Astrocyte (in vitro differentiated cells and primary cell): ENCODE data around the gene MYORG. TPM values are rescaled to one million over a fixed set of nuclear protein-coding genes. Genes with fewer than 3 reads are reported as not detected.

Source experiments
- DNase-seq: peaks from one replicate; pipeline ENCODE4 v3.0.0-alpha.2; 2010; ENCODE audit warnings: low read depth
- FAIRE-seq: peaks from 2 replicates; lab custom pipeline; 2011; peaks lifted over from hg19 to GRCh38; lab: Jason Lieb, UNC
- H2AFZ ChIP-seq: 2 replicates; pipeline ENCODE4 v1.6.0; 2012; ENCODE audit warnings: low read depth, low read length, inconsistent platforms
- H3K27ac ChIP-seq: 2 replicates; pipeline ENCODE4 v1.5.1; 2011; ENCODE audit warnings: low read depth, low read length, inconsistent platforms
- H3K27me3 ChIP-seq: 2 replicates; pipeline ENCODE4 v1.6.0; 2011; ENCODE audit warnings: low read length, inconsistent platforms; ENCODE audit not compliant: insufficient read depth
- H3K36me3 ChIP-seq: 2 replicates; pipeline ENCODE4 v1.5.1; 2011; ENCODE audit warnings: low read length, inconsistent platforms; ENCODE audit not compliant: insufficient read depth
- H3K4me1 ChIP-seq: 2 replicates; pipeline ENCODE4 v1.5.1; 2011; ENCODE audit warnings: low read length, inconsistent platforms; ENCODE audit not compliant: insufficient read depth
- H3K4me2 ChIP-seq: 2 replicates; pipeline ENCODE4 v1.6.0; 2012; ENCODE audit warnings: low read length, inconsistent platforms
- H3K4me3 ChIP-seq: 2 replicates; pipeline ENCODE4 v1.5.1; 2011; ENCODE audit warnings: low read depth, mild to moderate bottlenecking, low read length, inconsistent platforms; ENCODE audit not compliant: insufficient read depth
- H3K79me2 ChIP-seq: 2 replicates; pipeline ENCODE4 v1.6.0; 2012; ENCODE audit warnings: mild to moderate bottlenecking, low read length, inconsistent platforms; ENCODE audit not compliant: insufficient read depth
- H3K9ac ChIP-seq: 2 replicates; pipeline ENCODE4 v1.6.0; 2012; ENCODE audit warnings: mild to moderate bottlenecking, low read length, inconsistent platforms
- H3K9me3 ChIP-seq: 2 replicates; pipeline ENCODE4 v1.5.1; 2012; ENCODE audit warnings: low read depth, mild to moderate bottlenecking, low read length, inconsistent platforms; ENCODE audit not compliant: insufficient read depth
- H4K20me1 ChIP-seq: 2 replicates; pipeline ENCODE4 v1.6.0; 2012; ENCODE audit warnings: low read length, inconsistent platforms; ENCODE audit not compliant: insufficient read depth
- H3K27ac Mint-ChIP-seq: one replicate; pipeline ENCODE4 v1.8.0; 2021; ENCODE audit warnings: mild to moderate bottlenecking, mixed read lengths; ENCODE audit not compliant: unreplicated experiment
- H3K27me3 Mint-ChIP-seq: one replicate; pipeline ENCODE4 v1.8.0; 2021; ENCODE audit warnings: low read depth, mixed read lengths; ENCODE audit not compliant: unreplicated experiment
- H3K36me3 Mint-ChIP-seq: one replicate; pipeline ENCODE4 v1.8.0; 2021; ENCODE audit warnings: low read depth, mixed read lengths; ENCODE audit not compliant: unreplicated experiment
- H3K4me1 Mint-ChIP-seq: one replicate; pipeline ENCODE4 v1.8.0; 2021; ENCODE audit warnings: low read depth, mixed read lengths; ENCODE audit not compliant: unreplicated experiment
- H3K4me3 Mint-ChIP-seq: one replicate; pipeline ENCODE4 v1.8.0; 2021; ENCODE audit warnings: mild to moderate bottlenecking, moderate library complexity, mixed read lengths; ENCODE audit not compliant: unreplicated experiment
- H3K9me3 Mint-ChIP-seq: one replicate; pipeline ENCODE4 v1.8.0; 2021; ENCODE audit warnings: mild to moderate bottlenecking, mixed read lengths; ENCODE audit not compliant: unreplicated experiment
- EZH2 ChIP-seq: IDR thresholded peaks from 2 replicates; pipeline ENCODE4 v1.6.1; 2012; ENCODE audit warnings: mild to moderate bottlenecking, low read length, inconsistent platforms; ENCODE audit not compliant: insufficient read depth
- total RNA-seq: library from RNA; stranded (reverse); gene quantifications from 2 replicates; pipeline ENCODE4 v1.2.1, GENCODE V29; 2021
- TF ChIP-seq, protein P1 (sequence below): IDR thresholded peaks from 2 replicates; pipeline ENCODE4 v1.5.1; 2011; ENCODE audit warnings: low read depth, mild to moderate bottlenecking, inconsistent platforms, low read length, moderate library complexity; ENCODE audit not compliant: insufficient read depth

Gene MYORG
- total RNA-seq, 1 donor from 2014 or later = 6.9 TPM

DNA sequence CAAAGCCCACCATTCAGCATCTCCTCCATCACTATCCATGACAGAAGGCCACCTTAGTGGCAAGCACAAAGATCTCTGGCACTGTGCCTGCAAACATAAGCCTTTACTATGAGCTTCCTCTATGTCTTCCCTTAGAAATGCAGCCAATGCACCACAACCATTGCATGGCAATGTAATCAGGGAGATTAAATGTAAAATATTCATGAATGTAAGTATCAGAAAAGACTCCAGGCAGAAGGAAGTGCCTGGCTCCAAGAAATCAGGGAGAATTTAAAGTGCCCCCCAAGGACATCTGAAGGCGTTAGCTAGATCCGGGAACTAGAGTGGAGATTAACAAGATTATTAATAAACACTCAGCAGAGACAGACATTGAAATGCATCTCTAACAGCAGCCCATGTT is 32.5 kb upstream of the MYORG start:
- no peak overlapping the region for H3K27ac Mint-ChIP-seq
- peaks cover 12% of the 10 kb centered on the region for H3K4me1 Mint-ChIP-seq
- H3K4me2 ChIP-seq = no peak overlapping the region
- H2AFZ ChIP-seq = no peak overlapping the region
- H3K9me3 ChIP-seq = no peaks in the 10 kb centered on the region
- no peaks in the 10 kb centered on the region for H3K27me3 Mint-ChIP-seq
- H3K9me3 Mint-ChIP-seq = no peaks in the 10 kb centered on the region
- no peaks in the 10 kb centered on the region for H3K27me3 ChIP-seq
- H3K36me3 Mint-ChIP-seq = peaks cover 25% of the 10 kb centered on the region
- peaks cover 89% of the 10 kb centered on the region for H4K20me1 ChIP-seq
- FAIRE-seq (no peak), DNase-seq (no peak)
- no peak overlapping the region for H3K4me3 ChIP-seq
- H3K79me2 ChIP-seq = no peaks in the 10 kb centered on the region
- H3K9ac ChIP-seq = no peak overlapping the region
- H3K4me3 Mint-ChIP-seq = no peak overlapping the region
- TF ChIP-seq, protein P1, sequence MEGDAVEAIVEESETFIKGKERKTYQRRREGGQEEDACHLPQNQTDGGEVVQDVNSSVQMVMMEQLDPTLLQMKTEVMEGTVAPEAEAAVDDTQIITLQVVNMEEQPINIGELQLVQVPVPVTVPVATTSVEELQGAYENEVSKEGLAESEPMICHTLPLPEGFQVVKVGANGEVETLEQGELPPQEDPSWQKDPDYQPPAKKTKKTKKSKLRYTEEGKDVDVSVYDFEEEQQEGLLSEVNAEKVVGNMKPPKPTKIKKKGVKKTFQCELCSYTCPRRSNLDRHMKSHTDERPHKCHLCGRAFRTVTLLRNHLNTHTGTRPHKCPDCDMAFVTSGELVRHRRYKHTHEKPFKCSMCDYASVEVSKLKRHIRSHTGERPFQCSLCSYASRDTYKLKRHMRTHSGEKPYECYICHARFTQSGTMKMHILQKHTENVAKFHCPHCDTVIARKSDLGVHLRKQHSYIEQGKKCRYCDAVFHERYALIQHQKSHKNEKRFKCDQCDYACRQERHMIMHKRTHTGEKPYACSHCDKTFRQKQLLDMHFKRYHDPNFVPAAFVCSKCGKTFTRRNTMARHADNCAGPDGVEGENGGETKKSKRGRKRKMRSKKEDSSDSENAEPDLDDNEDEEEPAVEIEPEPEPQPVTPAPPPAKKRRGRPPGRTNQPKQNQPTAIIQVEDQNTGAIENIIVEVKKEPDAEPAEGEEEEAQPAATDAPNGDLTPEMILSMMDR = no peak
- TF ChIP-seq EZH2 = no peak
- peaks cover 10% of the 10 kb centered on the region for H3K4me1 ChIP-seq
- no peaks in the 10 kb centered on the region for H3K36me3 ChIP-seq
- no peak overlapping the region for H3K27ac ChIP-seq

DNA sequence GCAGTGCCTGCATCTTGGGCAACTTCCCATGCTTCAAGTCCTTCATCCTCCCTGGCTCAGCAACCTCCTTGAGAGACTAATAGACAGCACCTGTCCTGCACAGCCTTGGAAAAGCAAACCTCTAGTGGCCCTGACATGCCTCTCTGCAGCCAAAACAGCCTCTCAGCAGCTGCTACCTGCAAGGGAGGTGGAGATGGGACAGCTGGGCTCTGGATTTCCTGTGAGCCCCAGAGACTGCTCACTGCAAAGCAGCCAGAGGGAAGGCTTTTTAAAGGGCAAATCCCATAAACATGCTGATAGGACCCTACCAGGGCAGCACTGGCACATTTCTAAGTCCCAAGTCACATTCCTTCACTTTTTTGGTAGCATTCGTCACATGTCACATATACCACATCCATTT is 31.5 kb upstream of the MYORG start:
- TF ChIP-seq EZH2 = no peak
- TF ChIP-seq, protein P1 = no peak
- no peak for FAIRE-seq

DNA sequence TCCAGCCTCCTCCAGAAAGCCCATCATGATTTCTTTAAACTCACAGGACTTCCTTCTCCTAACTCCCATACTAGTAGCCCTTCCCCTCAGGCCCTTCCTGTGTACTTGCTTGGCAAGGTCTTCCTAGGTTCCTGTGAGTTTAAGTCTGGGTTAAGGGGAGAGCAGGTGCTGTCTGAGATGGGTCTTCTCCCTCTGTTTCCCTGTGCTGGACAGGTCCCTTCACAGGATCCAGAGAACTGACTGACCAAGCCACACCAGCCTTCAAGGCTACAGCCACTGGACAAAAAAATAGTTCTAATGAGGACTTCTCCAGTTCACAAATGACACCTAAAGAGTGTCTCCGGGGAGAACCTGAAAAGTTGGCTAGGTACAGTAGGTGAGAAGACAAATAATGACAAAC is 29.5 kb upstream of the MYORG start:
- no peaks in the 10 kb centered on the region for H3K9me3 Mint-ChIP-seq
- H3K9ac ChIP-seq = no peak overlapping the region
- H3K4me3 ChIP-seq = no peak overlapping the region
- no peak overlapping the region for H3K4me3 Mint-ChIP-seq
- DNase-seq (no peak), FAIRE-seq (no peak)
- H3K36me3 Mint-ChIP-seq = peaks cover 29% of the 10 kb centered on the region
- no peak overlapping the region for H3K27ac ChIP-seq
- H3K36me3 ChIP-seq = peaks cover 3% of the 10 kb centered on the region
- H3K27me3 Mint-ChIP-seq = no peaks in the 10 kb centered on the region
- peaks cover 85% of the 10 kb centered on the region for H4K20me1 ChIP-seq
- H3K79me2 ChIP-seq = no peaks in the 10 kb centered on the region
- H2AFZ ChIP-seq = no peak overlapping the region
- H3K9me3 ChIP-seq = no peaks in the 10 kb centered on the region
- H3K27me3 ChIP-seq = no peaks in the 10 kb centered on the region
- no peak overlapping the region for H3K4me2 ChIP-seq
- TF ChIP-seq, protein P1 = no peak
- TF ChIP-seq EZH2 = no peak
- no peak overlapping the region for H3K27ac Mint-ChIP-seq
- H3K4me1 ChIP-seq = peaks cover 10% of the 10 kb centered on the region
- peaks cover 14% of the 10 kb centered on the region for H3K4me1 Mint-ChIP-seq

More for the DNA sequence above, 31.5 kb upstream of the MYORG start:
- H3K4me1 Mint-ChIP-seq = peaks cover 12% of the 10 kb centered on the region
- Histone ChIP-seq H3K36me3 (peaks cover under 1% of the 10 kb centered on the region), H3K4me2 (no peak overlapping the region), H3K4me1 (peaks cover 10% of the 10 kb centered on the region), H3K9ac (no peak overlapping the region), H3K4me3 (no peak overlapping the region), H3K27me3 (no peaks in the 10 kb centered on the region), H3K79me2 (no peaks in the 10 kb centered on the region), H2AFZ (no peak overlapping the region), H3K9me3 (no peaks in the 10 kb centered on the region), H4K20me1 (peaks cover 89% of the 10 kb centered on the region), H3K27ac (no peak overlapping the region)
- H3K27ac Mint-ChIP-seq = no peak overlapping the region
- no peaks in the 10 kb centered on the region for H3K27me3 Mint-ChIP-seq
- peaks cover 29% of the 10 kb centered on the region for H3K36me3 Mint-ChIP-seq
- no peak overlapping the region for H3K4me3 Mint-ChIP-seq
- no peaks in the 10 kb centered on the region for H3K9me3 Mint-ChIP-seq
- no peak for DNase-seq
